ENCODE data around the gene DHX8. TPM values are rescaled to one million over a fixed set of nuclear protein-coding genes. Genes with fewer than 3 reads are reported as not detected.

DHX8 gene
- total RNA-seq, 2 experiments from 2014 or later, result 37.0 to 48.3 TPM

- Histone ChIP-seq H3K79me2 (ENCODE audit: insufficient read depth, low read depth, low read length) (no peaks in the 10 kb centered on the region), H3K9me2 (ENCODE audit: insufficient read depth, low read length) (no peaks in the 10 kb centered on the region), H3K4me3 (ENCODE audit: low read depth, low read length, poor library complexity, severe bottlenecking) (no peak overlapping the region), H3K4me2 (ENCODE audit: low read length) (no peak overlapping the region), H3K36me3 (ENCODE audit: insufficient read depth, low read length) (no peaks in the 10 kb centered on the region), H2AFZ (ENCODE audit: low read length) (no peak overlapping the region), H3K9me3 (ENCODE audit: low read length) (no peaks in the 10 kb centered on the region), H3K4me1 (ENCODE audit: insufficient read depth, low read length, poor library complexity, severe bottlenecking) (no peaks in the 10 kb centered on the region), H4K20me1 (ENCODE audit: insufficient read depth, low read length) (no peaks in the 10 kb centered on the region), H3K27ac (ENCODE audit: low read depth, low read length, poor library complexity, severe bottlenecking) (no peak overlapping the region)
- DNase-seq (ENCODE audit: low spot score), result no peak
- no TSS peak for BruUV-seq (replicated peaks)
- POLR2A ChIA-PET, result no interaction called here
- intact Hi-C loops (cut with micrococcal nuclease; ENCODE audit: unreplicated experiment), result no loop called here
- no peak for TF ChIP-seq EZH2phosphoT487 (IDR thresholded peaks at IDR 0.05; ENCODE audit: borderline replicate concordance, low read depth, low read length)
- TF ChIP-seq, protein P1, sequence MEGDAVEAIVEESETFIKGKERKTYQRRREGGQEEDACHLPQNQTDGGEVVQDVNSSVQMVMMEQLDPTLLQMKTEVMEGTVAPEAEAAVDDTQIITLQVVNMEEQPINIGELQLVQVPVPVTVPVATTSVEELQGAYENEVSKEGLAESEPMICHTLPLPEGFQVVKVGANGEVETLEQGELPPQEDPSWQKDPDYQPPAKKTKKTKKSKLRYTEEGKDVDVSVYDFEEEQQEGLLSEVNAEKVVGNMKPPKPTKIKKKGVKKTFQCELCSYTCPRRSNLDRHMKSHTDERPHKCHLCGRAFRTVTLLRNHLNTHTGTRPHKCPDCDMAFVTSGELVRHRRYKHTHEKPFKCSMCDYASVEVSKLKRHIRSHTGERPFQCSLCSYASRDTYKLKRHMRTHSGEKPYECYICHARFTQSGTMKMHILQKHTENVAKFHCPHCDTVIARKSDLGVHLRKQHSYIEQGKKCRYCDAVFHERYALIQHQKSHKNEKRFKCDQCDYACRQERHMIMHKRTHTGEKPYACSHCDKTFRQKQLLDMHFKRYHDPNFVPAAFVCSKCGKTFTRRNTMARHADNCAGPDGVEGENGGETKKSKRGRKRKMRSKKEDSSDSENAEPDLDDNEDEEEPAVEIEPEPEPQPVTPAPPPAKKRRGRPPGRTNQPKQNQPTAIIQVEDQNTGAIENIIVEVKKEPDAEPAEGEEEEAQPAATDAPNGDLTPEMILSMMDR (conservative IDR thresholded peaks at IDR 0.05; ENCODE audit: low read length), result no peak
- CTCF ChIA-PET (ENCODE audit: unreplicated experiment), result no interaction called here
These were observed 30.4 kb upstream of the DHX8 start for GRCh38 chr17:43453331-43453812.

GRCh38 chr17:43454868-43455267, 28.9 kb upstream of the DHX8 start:
- Histone ChIP-seq H2AFZ (ENCODE audit: low read length) (no peak overlapping the region), H3K9me2 (ENCODE audit: insufficient read depth, low read length) (no peaks in the 10 kb centered on the region), H3K9me3 (ENCODE audit: low read length) (no peaks in the 10 kb centered on the region), H3K4me2 (ENCODE audit: low read length) (no peak overlapping the region), H3K79me2 (ENCODE audit: insufficient read depth, low read depth, low read length) (no peaks in the 10 kb centered on the region), H4K20me1 (ENCODE audit: insufficient read depth, low read length) (no peaks in the 10 kb centered on the region), H3K27ac (ENCODE audit: low read depth, low read length, poor library complexity, severe bottlenecking) (no peak overlapping the region), H3K36me3 (ENCODE audit: insufficient read depth, low read length) (no peaks in the 10 kb centered on the region), H3K4me3 (ENCODE audit: low read depth, low read length, poor library complexity, severe bottlenecking) (no peak overlapping the region), H3K4me1 (ENCODE audit: insufficient read depth, low read length, poor library complexity, severe bottlenecking) (no peaks in the 10 kb centered on the region)
- no peak for TF ChIP-seq EZH2phosphoT487 (IDR thresholded peaks at IDR 0.05; ENCODE audit: borderline replicate concordance, low read depth, low read length)
- TF ChIP-seq, protein P1 (conservative IDR thresholded peaks at IDR 0.05; ENCODE audit: low read length), result no peak
- ChIA-PET POLR2A (no interaction called here), CTCF (ENCODE audit: unreplicated experiment) (no interaction called here)
- intact Hi-C loops (cut with micrococcal nuclease; ENCODE audit: unreplicated experiment), result no loop called here
- no peak for DNase-seq (ENCODE audit: low spot score)
- no TSS peak for BruUV-seq (replicated peaks)

DNA sequence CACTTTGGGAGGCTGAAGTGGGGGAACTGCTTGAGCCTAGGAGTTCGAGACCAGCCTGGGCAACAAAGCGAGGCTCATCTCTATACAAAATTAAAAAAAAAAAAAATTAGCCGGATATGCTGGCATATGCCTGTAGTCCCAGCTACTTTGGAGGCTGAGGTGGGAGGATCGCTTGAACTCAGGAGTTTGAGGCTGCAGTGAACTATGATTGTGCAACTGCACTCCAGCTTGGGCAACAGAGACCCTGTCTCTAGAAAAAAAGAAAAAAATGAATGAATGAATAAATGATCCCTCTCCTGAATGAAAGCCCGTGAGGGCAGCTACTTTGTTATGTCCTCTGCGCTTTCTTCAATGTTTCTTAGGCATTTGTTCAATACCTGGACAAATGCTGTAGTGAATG, 27.7 kb upstream of the DHX8 start:
- DNase-seq (ENCODE audit: low spot score), result no peak
- Histone ChIP-seq H3K4me3 (ENCODE audit: low read depth, low read length, poor library complexity, severe bottlenecking) (no peak overlapping the region), H3K9me2 (ENCODE audit: insufficient read depth, low read length) (no peaks in the 10 kb centered on the region), H2AFZ (ENCODE audit: low read length) (no peak overlapping the region), H3K36me3 (ENCODE audit: insufficient read depth, low read length) (no peaks in the 10 kb centered on the region), H3K9me3 (ENCODE audit: low read length) (no peaks in the 10 kb centered on the region), H3K27ac (ENCODE audit: low read depth, low read length, poor library complexity, severe bottlenecking) (no peak overlapping the region), H3K4me1 (ENCODE audit: insufficient read depth, low read length, poor library complexity, severe bottlenecking) (no peaks in the 10 kb centered on the region), H3K4me2 (ENCODE audit: low read length) (no peak overlapping the region), H3K79me2 (ENCODE audit: insufficient read depth, low read depth, low read length) (no peaks in the 10 kb centered on the region), H4K20me1 (ENCODE audit: insufficient read depth, low read length) (no peaks in the 10 kb centered on the region)
- intact Hi-C loops (cut with micrococcal nuclease; ENCODE audit: unreplicated experiment), result no loop called here
- TF ChIP-seq, protein P1 (conservative IDR thresholded peaks at IDR 0.05; ENCODE audit: low read length), result no peak
- no TSS peak for BruUV-seq (replicated peaks)
- ChIA-PET POLR2A (no interaction called here), CTCF (ENCODE audit: unreplicated experiment) (no interaction called here)

Data from OCI-LY7 (cell line).